Measurements from ENCODE around the gene ENPP7.

ENPP7 gene

GRCh38 chr17:79732254-79732653 is 1.5 kb downstream of the ENPP7 start:
- DNase-seq (ENCODE audit: low read depth), result no peak

DNA sequence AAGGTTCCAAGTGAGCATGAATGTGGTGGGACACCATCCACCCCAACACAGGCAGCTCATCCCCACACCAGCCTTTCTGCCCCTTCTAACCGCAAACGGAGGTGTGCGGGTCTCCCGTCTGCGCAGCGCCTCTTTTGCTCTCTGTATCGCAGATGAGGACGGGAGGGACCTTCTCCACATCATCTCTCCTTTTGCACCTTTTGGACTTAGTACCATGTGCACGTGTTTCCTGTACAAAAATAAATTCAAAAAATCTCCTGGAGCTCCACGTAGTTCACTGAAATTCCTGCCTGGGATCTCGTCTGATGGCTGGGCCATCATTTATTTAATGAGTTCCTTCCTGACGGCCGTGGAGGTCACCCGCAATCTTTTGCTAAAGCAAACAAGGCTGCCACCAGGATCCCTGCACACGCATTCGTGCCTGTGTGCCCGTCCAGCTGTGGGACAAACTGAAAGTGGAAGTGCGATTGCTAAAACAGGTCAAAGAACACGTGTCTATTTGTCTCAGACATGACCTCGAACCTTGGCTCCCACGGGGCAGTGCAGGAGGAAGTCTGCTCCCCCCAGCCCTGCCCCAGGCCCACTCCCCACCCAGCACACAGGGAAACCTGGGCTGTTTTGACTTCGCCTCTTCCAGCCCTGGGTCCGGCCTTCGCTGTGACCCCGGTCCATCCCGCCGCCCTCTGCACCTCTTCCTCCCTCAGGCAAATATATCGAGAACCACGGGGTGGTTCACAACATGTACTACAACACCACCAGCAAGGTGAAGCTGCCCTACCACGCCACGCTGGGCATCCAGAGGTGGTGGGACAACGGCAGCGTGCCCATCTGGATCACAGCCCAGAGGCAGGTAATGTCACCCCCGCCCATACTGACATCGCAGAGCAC is 2.3 kb downstream of the ENPP7 start:
- DNase-seq (ENCODE audit: low read depth), result no peak

- no peak for DNase-seq (ENCODE audit: low read depth)
Measured at GRCh38 chr17:79733692-79734070, 2.9 kb downstream of the ENPP7 start.

GRCh38 chr17:79735096-79735495 is 4.4 kb downstream of the ENPP7 start:
- no peak for DNase-seq (ENCODE audit: low read depth)

- no peak for DNase-seq (ENCODE audit: low read depth)
Measured at GRCh38 chr17:79737046-79737921, 6.5 kb downstream of the ENPP7 start.

GRCh38 chr17:79737922-79738578 is 7.3 kb downstream of the ENPP7 start:
- no peak for DNase-seq (ENCODE audit: low read depth)

DNA sequence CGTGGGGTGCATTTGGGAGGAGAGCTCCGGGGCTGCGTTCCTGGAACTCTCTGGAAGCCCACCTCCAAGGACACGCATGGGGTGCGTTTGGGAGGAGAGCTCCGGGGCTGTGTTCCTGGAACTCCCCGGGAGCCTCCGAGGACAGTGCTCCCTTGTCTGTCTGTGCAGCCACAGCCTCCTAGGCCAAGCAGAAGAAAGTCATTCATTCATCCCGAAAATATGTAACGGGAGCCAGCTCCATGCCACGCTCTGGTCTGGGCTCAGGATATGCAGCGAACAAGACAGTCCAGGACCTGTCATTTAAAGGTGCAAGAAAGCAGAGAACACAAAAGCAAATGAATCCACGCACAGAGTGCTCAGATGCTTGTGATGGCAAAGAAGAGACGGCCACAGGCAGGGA is 7.9 kb downstream of the ENPP7 start:
- no peak for DNase-seq (ENCODE audit: low read depth)

DNA sequence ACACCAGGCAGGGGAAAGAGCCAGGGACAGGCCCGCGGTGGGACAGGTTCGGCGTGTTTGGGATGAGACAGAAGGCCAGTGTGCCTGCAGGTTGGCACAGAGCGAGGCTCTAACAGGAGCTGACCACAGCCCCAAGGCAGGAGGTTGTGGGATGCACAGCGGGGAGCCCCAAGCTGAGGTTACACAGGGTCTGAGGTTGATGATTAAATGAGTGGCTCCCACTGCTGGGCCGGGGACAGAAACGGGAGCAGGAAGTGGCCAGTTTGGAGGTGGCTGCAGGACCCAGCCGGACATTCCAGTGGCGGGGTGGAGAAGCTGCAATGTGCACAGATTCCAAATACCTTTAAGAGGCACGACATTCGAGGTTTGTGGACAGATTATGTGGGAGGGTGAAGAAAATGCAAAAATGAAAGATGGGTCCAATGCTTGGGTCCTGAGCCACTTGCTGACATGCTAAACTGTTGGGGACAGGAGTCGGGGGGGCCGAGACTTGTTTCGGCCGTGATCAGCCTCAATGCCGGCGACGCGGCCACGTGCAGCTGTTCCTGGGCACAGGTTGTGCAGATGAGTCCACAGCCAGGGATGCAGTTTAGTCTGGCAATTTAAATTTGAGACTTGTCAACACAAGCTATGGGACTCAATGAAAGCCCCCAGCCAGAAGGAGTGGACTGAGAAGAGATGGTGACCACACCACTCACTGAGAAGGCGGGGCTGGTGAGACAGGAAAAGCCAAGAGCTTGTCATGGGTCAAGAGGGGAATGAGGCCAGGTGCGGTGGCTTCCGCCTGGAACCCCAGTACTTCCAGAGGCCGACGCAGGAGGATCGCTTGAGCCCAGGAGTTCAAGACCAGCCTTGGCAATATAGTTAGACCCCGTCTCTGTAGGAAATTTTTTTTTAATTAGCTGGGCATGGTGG is 8.7 kb downstream of the ENPP7 start:
- DNase-seq (ENCODE audit: low read depth), result no peak

DNA sequence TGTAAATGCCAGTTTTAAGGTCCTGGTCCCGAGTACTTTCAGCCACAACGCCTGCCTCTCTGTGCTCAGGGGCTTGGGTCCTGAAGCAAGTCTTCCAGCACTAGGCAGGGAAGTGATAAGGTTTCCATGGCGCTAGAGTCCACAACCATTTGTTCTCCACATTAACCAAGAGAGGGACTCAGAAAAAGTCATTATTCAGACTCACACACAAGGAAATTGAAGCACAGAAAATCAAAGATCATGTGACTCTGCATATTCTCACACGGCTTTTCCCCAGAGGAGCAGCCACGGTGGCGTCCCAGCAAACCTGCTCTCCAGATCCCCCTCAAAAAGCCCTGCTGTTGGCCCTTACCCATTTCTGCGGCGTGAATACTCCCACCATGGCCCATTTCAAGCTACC is 9.7 kb downstream of the ENPP7 start:
- DNase-seq (ENCODE audit: low read depth), result no peak

- no peak for DNase-seq (ENCODE audit: low read depth)
Measured at GRCh38 chr17:79741401-79741750, 10.6 kb downstream of the ENPP7 start.

- peak; percentile 58 for DNase-seq (ENCODE audit: low read depth)
Measured at GRCh38 chr17:79741751-79742588, 11.2 kb downstream of the ENPP7 start.

- no peak for DNase-seq (ENCODE audit: low read depth)
Measured at GRCh38 chr17:79742589-79742918, 11.8 kb downstream of the ENPP7 start.

DNA sequence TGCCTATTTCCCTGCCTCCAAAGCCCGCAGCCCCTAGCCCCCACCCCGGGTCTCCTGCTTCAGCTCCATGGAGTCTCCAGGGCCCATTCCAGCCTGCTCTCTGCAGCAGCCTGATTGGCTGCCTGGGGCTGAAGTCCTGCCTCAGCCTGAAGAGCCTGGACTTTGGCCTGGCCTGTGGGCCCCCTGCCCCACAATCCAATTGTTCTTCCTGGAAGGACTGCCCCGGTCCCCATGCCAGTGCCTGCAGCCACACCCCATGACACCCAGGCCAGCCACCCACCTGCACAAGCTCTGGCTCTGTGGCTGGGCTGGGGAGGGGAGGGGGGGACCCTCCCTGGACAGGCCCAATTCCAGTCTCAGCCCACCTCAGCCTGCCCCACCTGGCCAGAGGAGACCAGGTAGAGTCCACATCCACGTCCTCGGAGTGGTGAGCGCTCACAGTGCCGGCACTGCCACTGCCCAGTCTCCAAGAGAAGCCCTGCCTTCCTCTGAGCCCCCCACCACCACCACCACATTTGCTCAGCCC is 12.3 kb downstream of the ENPP7 start:
- DNase-seq (ENCODE audit: low read depth), result no peak

GRCh38 chr17:79743614-79744013 is 12.9 kb downstream of the ENPP7 start:
- DNase-seq (ENCODE audit: low read depth), result no peak

GRCh38 chr17:79745641-79746105 is 14.9 kb downstream of the ENPP7 start:
- DNase-seq (ENCODE audit: low read depth), result no peak

- no peak for DNase-seq (ENCODE audit: low read depth)
Measured at GRCh38 chr17:79746889-79747507, 16.3 kb downstream of the ENPP7 start.

GRCh38 chr17:79747508-79748294 is 17.0 kb downstream of the ENPP7 start:
- DNase-seq (ENCODE audit: low read depth), result no peak

GRCh38 chr17:79748295-79749099 is 17.8 kb downstream of the ENPP7 start:
- DNase-seq (ENCODE audit: low read depth), result no peak

Data from T follicular helper cell (primary cell).